Common myeloid progenitor, CD34-positive (primary cell): ENCODE measurements around the gene RPS19BP1.

Experiments
- CTCF ChIA-PET: fragments of 350-600 bp; sonication (Branson Sonifier 250); formaldehyde crosslinking; loops from one replicate; lab custom pipeline; 2021; ENCODE audit warnings: antibody characterized with exemption; lab: Charles Lee
- POLR2A ChIA-PET: fragments of 350-600 bp; sonication (Branson Sonifier 250); formaldehyde crosslinking; loops from one replicate; lab custom pipeline; 2021; ENCODE audit warnings: antibody characterized with exemption; lab: Charles Lee
- DNase-seq, 3 donors: peaks; one replicate each; pipeline versions ENCODE4 v3.0.0 to v3.0.0-alpha.2; 2013
- H3K27ac ChIP-seq, 2 experiments: 1 replicate in 1 of 2; 2 replicates in 1 of 2; pipeline ENCODE4 v1.7.0; 2013; ENCODE audit warnings: inconsistent platforms in 2 of 2, low read length in 2 of 2, mild to moderate bottlenecking in 2 of 2, low read depth in 1 of 2, moderate library complexity in 1 of 2; ENCODE audit not compliant: severe bottlenecking in 2 of 2, insufficient read depth in 1 of 2, poor library complexity in 1 of 2
- H3K27me3 ChIP-seq, 5 experiments: replicated peaks in 2 of 5; 1 replicate in 3 of 5; 2 replicates in 2 of 5; pipeline versions ENCODE4 v1.6.1 to v1.7.0; 2013; ENCODE audit warnings: low read length in 4 of 5, mild to moderate bottlenecking in 2 of 5, moderate library complexity in 2 of 5, inconsistent platforms in 1 of 5; ENCODE audit not compliant: insufficient read depth in 5 of 5, control insufficient read depth in 4 of 5
- H3K36me3 ChIP-seq, 4 experiments: 1 replicate in 2 of 4; 2 replicates in 2 of 4; pipeline versions ENCODE4 v1.6.1 to v1.7.0; 2013; ENCODE audit warnings: low read length in 3 of 4, control low read depth in 1 of 4, mild to moderate bottlenecking in 1 of 4; ENCODE audit not compliant: control insufficient read depth in 4 of 4, insufficient read depth in 4 of 4
- H3K4me1 ChIP-seq, 4 experiments: 1 replicate in 3 of 4; 2 replicates in 1 of 4; pipeline versions ENCODE4 v1.6.1 to v1.7.1; 2013; ENCODE audit warnings: low read length in 3 of 4, mild to moderate bottlenecking in 3 of 4, control low read depth in 1 of 4, inconsistent platforms in 1 of 4, moderate library complexity in 1 of 4; ENCODE audit not compliant: control insufficient read depth in 4 of 4, insufficient read depth in 4 of 4; ENCODE audit errors: control extremely low read depth in 1 of 4
- H3K4me3 ChIP-seq, 7 experiments: 1 replicate in 4 of 7; 2 replicates in 3 of 7; pipeline versions ENCODE4 v1.5.1 to v1.7.0; 2013; ENCODE audit warnings: mild to moderate bottlenecking in 7 of 7, low read length in 6 of 7, moderate library complexity in 6 of 7, inconsistent platforms in 2 of 7, low read depth in 2 of 7, control low read depth in 1 of 7; ENCODE audit not compliant: insufficient read depth in 4 of 7, control insufficient read depth in 1 of 7; ENCODE audit errors: extremely low read depth in 1 of 7
- H3K9me3 ChIP-seq, 5 experiments: 1 replicate in 4 of 5; 2 replicates in 1 of 5; pipeline versions ENCODE4 v1.6.1 to v1.7.1; 2013; ENCODE audit warnings: low read length in 4 of 5, mild to moderate bottlenecking in 2 of 5, inconsistent platforms in 1 of 5, low read depth in 1 of 5, moderate library complexity in 1 of 5; ENCODE audit not compliant: control insufficient read depth in 4 of 5, insufficient read depth in 2 of 5; ENCODE audit errors: control extremely low read depth in 1 of 5
- WGBS: methylation state at CpG from one replicate; pipeline ENCODE4 v1.1.5; 2013; ENCODE audit not compliant: insufficient coverage; 5-methylcytosine and 5-hydroxymethylcytosine counted together

The RPS19BP1 gene

GRCh38 chr22:39547587-39547947, 15.0 kb upstream of the RPS19BP1 start:
- H3K9me3 ChIP-seq: no peaks in the 10 kb centered on the region
- no peak overlapping the region for H3K4me3 ChIP-seq
- peaks cover 3 to 80% (median 23%) of the 10 kb centered on the region in 5 experiments for H3K27me3 ChIP-seq
- H3K4me1 ChIP-seq: peaks cover 0 to 5% (median 0%) of the 10 kb centered on the region in 4 experiments
- CTCF ChIA-PET: interaction anchor here (1.1 kb wide), 1 partner anchor 13 kb away, joined by 4 read pairs; no protein-coding TSS in a partner anchor
- POLR2A ChIA-PET: no interaction called here
- no peak overlapping the region for H3K27ac ChIP-seq
- WGBS: 81% methylated on average over 2 of the region's 2 CpGs
- no peak for DNase-seq
- H3K36me3 ChIP-seq: no peaks in the 10 kb centered on the region

- ChIA-PET POLR2A (interaction anchor here (0.6 kb wide), 1 partner anchor 1176 kb away, joined by 3 read pairs; no protein-coding TSS in a partner anchor), CTCF (interaction anchor here (1.1 to 1.7 kb wide), 2 partner anchors 13 to 490 kb away, joined by 4 read pairs; no protein-coding TSS in a partner anchor)
- Histone ChIP-seq H3K27me3 (peaks cover 3 to 75% (median 19%) of the 10 kb centered on the region in 5 experiments), H3K27ac (no peak overlapping the region), H3K36me3 (no peaks in the 10 kb centered on the region), H3K4me1 (peaks cover 0 to 5% (median 0%) of the 10 kb centered on the region in 4 experiments), H3K9me3 (no peaks in the 10 kb centered on the region), H3K4me3 (no peak overlapping the region)
- WGBS: 85% methylated on average over 3 of the region's 5 CpGs
- DNase-seq: no peak
These were observed 14.5 kb upstream of the RPS19BP1 start for GRCh38 chr22:39546889-39547586.

- Histone ChIP-seq H3K4me1 (peaks cover 0 to 5% (median 0%) of the 10 kb centered on the region in 4 experiments), H3K27me3 (peaks cover 3 to 62% (median 14%) of the 10 kb centered on the region in 5 experiments), H3K4me3 (no peak overlapping the region), H3K9me3 (no peaks in the 10 kb centered on the region), H3K27ac (no peak overlapping the region), H3K36me3 (no peaks in the 10 kb centered on the region)
- ChIA-PET POLR2A (no interaction called here), CTCF (interaction anchor here (1.1 to 2.6 kb wide), 5 partner anchors 10 to 491 kb away, joined by 4 to 11 read pairs (median 5); no protein-coding TSS in a partner anchor)
- DNase-seq: peak in 2 of 3 donors; percentile 71 to 75
- WGBS: 35% methylated on average over 22 of the region's 39 CpGs
These were observed 13.1 kb upstream of the RPS19BP1 start for GRCh38 chr22:39545386-39546365.

- peaks cover 3 to 42% (median 13%) of the 10 kb centered on the region in 5 experiments for H3K27me3 ChIP-seq
- H3K4me3 ChIP-seq: no peak overlapping the region
- ChIA-PET POLR2A (interaction anchor here (0.5 kb wide), 1 partner anchor 490 kb away, joined by 5 read pairs; no protein-coding TSS in a partner anchor), CTCF (interaction anchor here (0.5 to 1.8 kb wide), 9 partner anchors 8 to 501 kb away, joined by 3 to 6 read pairs (median 4); no protein-coding TSS in a partner anchor)
- H3K9me3 ChIP-seq: no peaks in the 10 kb centered on the region
- DNase-seq: peak; percentile 59 to 76 (median 75)
- WGBS: 58% methylated on average over 3 of the region's 11 CpGs
- H3K4me1 ChIP-seq: peaks cover 0 to 5% (median 0%) of the 10 kb centered on the region in 4 experiments
- no peaks in the 10 kb centered on the region for H3K36me3 ChIP-seq
- no peak overlapping the region for H3K27ac ChIP-seq
These were observed 10.5 kb upstream of the RPS19BP1 start for GRCh38 chr22:39543095-39543494.

GRCh38 chr22:39537975-39538374, 5.4 kb upstream of the RPS19BP1 start:
- Histone ChIP-seq H3K27me3 (peaks cover 0 to 5% (median 2%) of the 10 kb centered on the region in 5 experiments), H3K27ac (no peak overlapping the region), H3K9me3 (no peaks in the 10 kb centered on the region), H3K36me3 (no peaks in the 10 kb centered on the region), H3K4me3 (no peak overlapping the region), H3K4me1 (peaks cover 0 to 14% (median 6%) of the 10 kb centered on the region in 4 experiments)
- no peak for DNase-seq
- ChIA-PET CTCF (interaction anchor here (3.0 to 7.7 kb wide), 2 partner anchors 486 to 498 kb away, joined by 14 to 85 read pairs; no protein-coding TSS in a partner anchor), POLR2A (no interaction called here)
- no CpG with 5 or more reads among the region's 2 CpGs for WGBS

- H3K36me3 ChIP-seq: no peaks in the 10 kb centered on the region
- CTCF ChIA-PET: interaction anchor here (3.0 to 7.7 kb wide), 3 partner anchors 8 to 499 kb away, joined by 11 to 85 read pairs (median 14); no protein-coding TSS in a partner anchor
- H3K27me3 ChIP-seq: peaks cover 0 to 5% (median 2%) of the 10 kb centered on the region in 5 experiments
- DNase-seq: no peak
- POLR2A ChIA-PET: no interaction called here
- H3K27ac ChIP-seq: no peak overlapping the region
- no peaks in the 10 kb centered on the region for H3K9me3 ChIP-seq
- no peak overlapping the region for H3K4me3 ChIP-seq
- peaks cover 2 to 19% (median 12%) of the 10 kb centered on the region in 4 experiments for H3K4me1 ChIP-seq
- WGBS: 88% methylated on average over 8 of the region's 8 CpGs
These were observed 4.2 kb upstream of the RPS19BP1 start for GRCh38 chr22:39536711-39537110.
